DND-41 (cell line): ENCODE measurements around the gene SLC41A3.
A peak's percentile ranks its signal among the peaks of the same experiment; 100 is the strongest.

Experiments
- ATAC-seq: fragments of 200-7000 bp; cut with Tn5 transposase; 3 replicates; pipeline ENCODE4 v1.9.1; 2021; ENCODE audit warnings: low read depth; ENCODE audit not compliant: insufficient read depth
- DNase-seq: peaks from one replicate; pipeline ENCODE4 v3.0.0-alpha.2; 2020
- H2AFZ ChIP-seq: 2 replicates; pipeline ENCODE4 v1.6.0; 2012; ENCODE audit warnings: low read depth, low read length
- H3K27ac ChIP-seq: 2 replicates; pipeline ENCODE4 v1.5.1; 2012; ENCODE audit warnings: low read length, inconsistent platforms
- H3K27me3 ChIP-seq: fragments of 200-600 bp; sonication (generic); 2 replicates; pipeline ENCODE4 v1.6.0; 2012; ENCODE audit warnings: low read length, mild to moderate bottlenecking, inconsistent platforms; ENCODE audit not compliant: insufficient read depth, poor library complexity
- H3K36me3 ChIP-seq: 2 replicates; pipeline ENCODE4 v1.5.1; 2012; ENCODE audit warnings: low read length, inconsistent platforms; ENCODE audit not compliant: insufficient read depth
- H3K4me1 ChIP-seq: 2 replicates; pipeline ENCODE4 v1.5.1; 2012; ENCODE audit warnings: mild to moderate bottlenecking, low read length; ENCODE audit not compliant: insufficient read depth
- H3K4me2 ChIP-seq: 2 replicates; pipeline ENCODE4 v1.6.0; 2012; ENCODE audit warnings: mild to moderate bottlenecking, moderate library complexity, low read length, inconsistent platforms; ENCODE audit not compliant: insufficient read depth
- H3K4me3 ChIP-seq, 2 experiments: fragments of 200-600 bp in 1 of 2; shearing (Covaris generic) in 1 of 2; 2 replicates each; pipeline ENCODE4 v1.5.1; 2012 to 2016; ENCODE audit warnings: inconsistent platforms in 2 of 2, low read length in 2 of 2, mild to moderate bottlenecking in 2 of 2, low read depth in 1 of 2, moderate library complexity in 1 of 2
- H3K79me2 ChIP-seq: 2 replicates; pipeline ENCODE4 v1.6.0; 2012; ENCODE audit warnings: low read length, inconsistent platforms; ENCODE audit not compliant: insufficient read depth
- H3K9ac ChIP-seq: 2 replicates; pipeline ENCODE4 v1.6.0; 2012; ENCODE audit warnings: low read depth, mild to moderate bottlenecking, inconsistent platforms, low read length, moderate library complexity
- H3K9me3 ChIP-seq: 2 replicates; pipeline ENCODE4 v1.5.1; 2012; ENCODE audit warnings: low read length, moderate library complexity, mild to moderate bottlenecking, inconsistent platforms; ENCODE audit not compliant: insufficient read depth, severe bottlenecking
- H4K20me1 ChIP-seq: 2 replicates; pipeline ENCODE4 v1.6.0; 2012; ENCODE audit warnings: low read length; ENCODE audit not compliant: insufficient read depth
- CTCF ChIP-seq: IDR thresholded peaks from 2 replicates; pipeline ENCODE4 v1.5.1; 2012; ENCODE audit warnings: borderline replicate concordance, low read length, moderate library complexity, mild to moderate bottlenecking; ENCODE audit not compliant: poor library complexity, severe bottlenecking; ENCODE audit errors: extremely low read depth
- EZH2 ChIP-seq: IDR thresholded peaks from 3 replicates; pipeline ENCODE4 v1.6.1; 2012; ENCODE audit warnings: borderline replicate concordance, low read depth, mild to moderate bottlenecking, moderate library complexity, low read length, inconsistent platforms; ENCODE audit not compliant: severe bottlenecking

Gene SLC41A3

GRCh38 chr3:126081618-126082361 lies 2.1 kb downstream of the SLC41A3 start:
- ATAC-seq, result no peak
- H3K27ac ChIP-seq, result no peak overlapping the region
- no peak for DNase-seq
- no peak overlapping the region for H2AFZ ChIP-seq
- H3K4me2 ChIP-seq, result peak overlapping the region; percentile 87
- H3K9me3 ChIP-seq, result no peaks in the 10 kb centered on the region
- no peaks in the 10 kb centered on the region for H3K36me3 ChIP-seq
- H3K27me3 ChIP-seq, result no peaks in the 10 kb centered on the region
- H3K4me3 ChIP-seq, result no peak overlapping the region
- H3K4me1 ChIP-seq, result peaks cover 22% of the 10 kb centered on the region
- H3K79me2 ChIP-seq, result peaks cover 11% of the 10 kb centered on the region
- no peak overlapping the region for H3K9ac ChIP-seq
- TF ChIP-seq CTCF (peak; percentile 36), EZH2 (no peak)
- no peaks in the 10 kb centered on the region for H4K20me1 ChIP-seq

GRCh38 chr3:126080970-126081369 lies 3.0 kb downstream of the SLC41A3 start:
- DNase-seq (no peak), ATAC-seq (no peak)
- Histone ChIP-seq H3K36me3 (no peaks in the 10 kb centered on the region), H3K4me3 (no peak overlapping the region), H2AFZ (no peak overlapping the region), H3K4me1 (peaks cover 22% of the 10 kb centered on the region), H3K27ac (no peak overlapping the region), H4K20me1 (no peaks in the 10 kb centered on the region), H3K9me3 (no peaks in the 10 kb centered on the region), H3K4me2 (no peak overlapping the region), H3K9ac (no peak overlapping the region), H3K79me2 (peaks cover 11% of the 10 kb centered on the region), H3K27me3 (no peaks in the 10 kb centered on the region)
- no peak for TF ChIP-seq EZH2
- no peak for TF ChIP-seq CTCF

- Histone ChIP-seq H3K9ac (no peak overlapping the region), H3K36me3 (no peaks in the 10 kb centered on the region), H3K4me2 (no peak overlapping the region), H2AFZ (no peak overlapping the region), H3K4me3 (no peak overlapping the region), H3K27me3 (no peaks in the 10 kb centered on the region), H4K20me1 (no peaks in the 10 kb centered on the region), H3K9me3 (peaks cover under 1% of the 10 kb centered on the region), H3K79me2 (peaks cover 11% of the 10 kb centered on the region), H3K27ac (no peak overlapping the region), H3K4me1 (peaks cover 14% of the 10 kb centered on the region)
- no peak for TF ChIP-seq CTCF
- no peak for TF ChIP-seq EZH2
- DNase-seq (no peak), ATAC-seq (no peak)
Measured at GRCh38 chr3:126078866-126079265, 5.1 kb downstream of the SLC41A3 start.
